GM18868 (cell line): Measurements from ENCODE around the gene PNMA5.
A peak's percentile ranks its signal among the peaks of the same experiment; 100 is the strongest.
"Not testable (repeated sequence)": the region's sequence is repeated elsewhere in the genome, so short reads cannot be mapped to it uniquely, and the experiment has no call there.

Experiments used
- ATAC-seq: cut with Tn5 transposase; IDR thresholded peaks from one replicate; pipeline ENCODE4 v1.9.1; 2021; ENCODE audit warnings: mild to moderate bottlenecking, moderate library complexity; ENCODE audit not compliant: unreplicated experiment

PNMA5 gene

DNA sequence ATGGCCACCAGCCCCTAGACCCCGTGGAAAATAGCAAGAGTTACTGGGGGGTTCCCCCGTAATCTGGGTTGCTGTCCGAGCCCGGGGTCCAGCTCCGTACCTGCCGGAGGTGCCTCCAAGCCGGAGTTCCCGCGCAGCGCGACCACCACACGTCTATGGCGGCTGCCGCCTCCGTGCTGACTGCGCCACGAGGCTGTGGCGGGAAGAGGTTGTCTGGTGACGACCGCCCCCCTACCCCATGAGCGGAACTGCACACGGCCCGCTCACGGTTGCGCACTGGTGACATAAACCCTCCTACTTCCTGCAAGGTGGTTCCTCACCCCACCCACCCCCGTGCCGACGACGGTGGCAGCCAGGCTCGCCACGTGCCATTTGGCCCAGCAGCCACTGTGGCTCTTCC, at the start of gene PNMA5:
PNMA5 (minus strand) TSS at position 184 of the 400 bp plus-strand sequence. CDS start 2,518 bp downstream, outside the sequence.
- ATAC-seq, result no peak

DNA sequence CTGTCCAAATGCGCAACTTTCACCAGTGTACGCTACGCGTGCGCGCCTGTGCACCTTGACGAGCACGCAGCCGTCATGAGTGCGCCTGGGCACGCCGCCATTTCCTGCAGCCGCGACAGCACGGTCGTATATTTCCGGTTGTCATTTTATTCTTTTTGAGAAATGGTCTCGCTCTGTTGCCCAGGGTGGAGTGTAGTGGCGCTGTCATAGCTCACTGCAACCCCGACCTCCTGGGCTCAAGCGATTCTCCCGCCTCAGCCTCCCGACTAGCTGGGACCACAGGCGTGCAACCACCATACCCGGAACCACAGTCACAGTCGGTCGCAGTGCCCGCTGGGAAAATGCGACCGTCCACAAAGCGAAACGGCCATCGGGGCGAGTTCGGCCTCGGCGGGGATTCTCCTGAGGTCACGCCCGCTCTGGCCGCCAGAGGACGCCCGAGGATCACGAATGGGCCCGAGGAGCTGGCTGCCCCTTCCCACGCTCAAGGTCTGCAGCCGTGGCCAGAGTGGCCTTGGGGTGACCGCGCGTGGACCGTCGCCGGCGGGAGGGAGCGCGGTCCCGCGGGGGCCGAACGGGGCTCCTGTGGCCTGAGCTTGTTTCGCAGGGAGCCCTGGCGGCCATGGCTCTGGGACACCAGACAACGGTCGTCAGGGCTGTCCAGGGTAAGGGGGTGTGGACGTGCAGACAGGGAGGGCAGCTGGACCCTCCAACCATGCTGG, 38.6 kb upstream of the PNMA5 start:
- ATAC-seq, result peak; percentile 87

DNA sequence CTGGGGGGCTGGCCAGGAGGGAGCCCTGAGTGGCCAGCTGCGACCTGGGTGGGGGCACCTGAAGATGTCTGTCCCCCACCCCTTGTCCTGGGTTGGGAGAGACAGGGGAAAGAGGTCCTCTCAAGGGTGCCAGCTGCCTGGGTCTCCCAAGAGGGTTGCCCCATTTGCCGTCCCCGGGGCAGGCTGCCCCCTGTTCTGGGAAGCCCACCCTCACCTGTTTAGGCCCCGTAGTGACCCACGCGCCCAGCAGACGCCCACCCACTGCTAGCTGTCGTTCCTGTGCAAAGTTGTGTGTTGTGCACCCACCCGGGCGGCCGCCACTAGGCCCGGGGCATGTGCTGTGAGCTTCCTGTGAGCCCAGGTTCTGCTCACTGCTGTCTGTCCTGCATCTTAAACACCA, 36.9 kb upstream of the PNMA5 start:
- ATAC-seq, result no peak

DNA sequence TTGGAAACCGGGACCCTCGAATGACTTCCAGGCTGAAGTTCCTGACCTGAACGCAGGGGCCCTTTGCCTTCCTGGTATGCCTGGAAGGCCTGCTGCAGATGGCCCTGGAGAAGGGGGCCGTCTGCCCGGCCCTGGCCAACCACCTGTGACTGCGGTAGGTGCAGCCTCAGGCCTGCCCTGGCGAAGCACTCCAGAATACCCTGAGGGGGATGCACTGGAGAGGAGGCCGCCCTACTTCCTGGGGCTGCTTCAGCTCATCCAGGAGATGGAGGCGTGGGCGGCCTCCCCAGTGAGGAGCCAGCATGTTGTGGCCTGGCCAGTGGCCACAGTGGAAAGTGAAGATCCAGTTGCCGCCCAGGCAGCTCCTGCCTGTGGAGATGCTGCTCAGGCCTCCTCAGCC, 36.0 kb upstream of the PNMA5 start:
- ATAC-seq, result no peak

DNA sequence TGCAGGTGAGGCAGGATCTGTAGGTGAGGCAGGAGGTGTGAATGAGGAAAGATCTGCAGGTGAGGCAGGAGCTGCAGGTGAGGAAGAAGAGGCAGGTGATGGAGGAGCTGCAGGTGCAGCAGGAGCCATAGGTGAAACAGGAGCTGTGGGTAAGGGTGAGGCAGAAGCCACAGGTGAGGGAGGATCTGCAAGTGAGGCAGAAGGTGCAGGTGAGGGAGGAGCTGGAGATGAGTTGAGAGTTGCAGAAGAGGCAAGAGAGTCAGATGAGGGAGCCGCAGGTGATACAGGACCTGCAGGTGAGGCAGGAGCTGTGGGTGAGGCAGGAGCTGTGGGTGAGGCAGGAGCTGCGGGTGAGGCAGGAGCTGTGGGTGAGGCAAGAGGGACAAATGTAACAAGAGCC, 35.2 kb upstream of the PNMA5 start:
- no peak for ATAC-seq

DNA sequence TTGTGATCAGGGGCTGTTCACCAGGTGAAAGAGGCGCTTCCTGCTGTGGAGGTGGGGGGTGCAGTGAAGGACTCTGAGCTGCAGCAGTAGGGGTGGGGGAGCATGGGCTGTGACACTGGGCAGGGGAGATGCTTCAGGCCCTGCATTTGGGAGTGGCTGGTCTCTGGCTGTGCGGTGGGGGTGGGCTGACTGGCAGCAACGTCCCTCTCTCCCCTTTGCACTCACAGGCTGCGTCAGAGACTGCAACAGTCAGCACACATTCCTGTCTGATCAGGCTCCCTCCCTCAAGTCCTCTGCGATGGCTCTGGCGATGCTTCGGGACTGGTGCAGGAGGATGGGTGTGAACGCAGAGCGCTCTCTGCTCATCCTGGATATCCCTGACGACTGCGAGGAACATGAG, 34.6 kb upstream of the PNMA5 start:
- ATAC-seq, result not testable (repeated sequence)

DNA sequence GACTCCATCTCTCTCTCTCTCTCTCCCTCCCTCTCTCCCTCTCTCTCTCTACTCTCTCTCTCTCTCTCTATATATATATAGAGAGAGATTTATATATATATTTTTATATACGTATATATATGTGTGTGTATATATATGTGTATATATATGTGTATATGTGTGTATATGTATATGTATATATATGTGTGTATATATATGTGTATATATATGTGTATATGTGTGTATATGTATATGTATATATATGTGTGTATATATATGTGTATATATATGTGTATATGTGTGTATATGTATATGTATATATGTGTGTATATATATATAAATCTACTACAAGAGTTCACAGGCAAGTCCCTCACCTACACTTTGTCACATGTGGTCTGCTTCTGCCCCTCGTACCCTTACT, 32.6 kb upstream of the PNMA5 start:
- not testable (repeated sequence) for ATAC-seq

DNA sequence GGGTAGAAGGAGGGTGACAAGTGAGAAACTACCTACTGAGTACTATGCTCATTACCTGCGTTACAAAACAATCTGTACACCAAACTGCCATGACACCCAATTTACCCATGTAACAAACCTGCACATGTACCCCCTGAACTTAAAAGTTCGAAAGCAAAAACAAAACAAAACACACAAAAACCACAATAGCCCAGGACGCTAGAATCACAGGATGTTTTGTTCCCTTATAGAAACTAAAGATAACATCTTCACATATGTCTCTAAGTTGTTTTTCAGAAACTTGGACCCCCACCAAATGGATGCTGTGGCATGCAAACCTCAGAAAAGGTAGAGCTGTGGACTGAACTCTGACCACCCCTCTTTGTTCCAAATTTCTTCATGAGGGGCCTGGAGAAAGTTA, 25.2 kb upstream of the PNMA5 start:
- ATAC-seq, result no peak

DNA sequence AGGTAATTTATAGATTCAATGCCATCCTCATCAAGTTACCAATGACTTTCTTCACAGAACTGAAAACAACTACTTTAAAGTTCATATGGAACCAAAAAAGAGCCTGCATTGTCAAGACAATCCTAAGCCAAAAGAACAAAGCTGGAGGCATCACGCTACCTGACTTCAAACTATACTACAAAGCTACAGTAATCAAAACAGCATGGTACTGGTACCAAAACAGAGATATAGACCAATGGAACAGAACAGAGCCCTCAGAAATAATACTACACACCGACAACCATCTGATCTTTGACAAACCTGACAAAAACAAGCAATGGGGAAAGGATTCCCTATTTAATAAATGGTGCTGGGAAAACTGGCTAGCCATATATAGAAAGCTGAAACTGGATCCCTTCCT, 23.3 kb upstream of the PNMA5 start:
- not testable (repeated sequence) for ATAC-seq

DNA sequence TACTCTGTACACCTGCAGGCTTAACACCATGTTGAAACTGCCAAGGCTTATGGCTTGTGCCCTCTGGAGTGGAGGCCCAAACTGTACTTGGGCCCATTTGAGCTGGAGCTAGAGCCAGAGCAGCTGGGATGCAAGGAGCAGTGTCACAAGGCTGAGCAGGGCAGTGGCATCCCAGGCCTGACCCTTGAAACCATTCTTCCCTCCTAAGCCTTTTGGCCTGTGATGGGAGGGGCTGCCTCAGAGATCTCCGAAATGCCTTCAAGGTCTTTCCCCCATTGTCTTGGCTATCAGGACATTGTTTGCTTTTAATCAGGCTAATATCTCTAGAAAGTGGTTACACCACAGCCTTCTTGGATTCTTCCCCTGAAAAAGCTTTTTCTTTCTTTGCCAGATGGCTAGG, 10.9 kb upstream of the PNMA5 start:
- ATAC-seq, result no peak

DNA sequence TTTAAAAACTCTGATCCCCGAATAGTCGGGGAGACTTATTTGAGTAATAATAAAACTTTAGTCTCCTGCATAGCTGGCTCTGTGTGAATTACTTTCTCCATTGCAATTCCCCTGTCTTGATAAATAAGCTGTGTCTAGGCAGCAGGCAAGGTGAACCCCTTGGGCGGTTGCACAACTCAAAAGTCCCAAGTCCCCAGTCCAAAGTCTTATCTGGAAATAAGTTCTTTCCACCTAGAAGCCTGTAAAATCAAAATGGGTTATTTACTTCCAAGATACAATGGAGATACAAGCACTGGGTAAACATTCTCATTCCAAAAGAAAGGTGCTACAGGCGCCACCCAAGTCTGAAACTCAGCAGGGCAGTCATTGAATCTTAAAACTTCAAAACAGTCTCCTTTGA, 10.1 kb upstream of the PNMA5 start:
- ATAC-seq, result no peak

DNA sequence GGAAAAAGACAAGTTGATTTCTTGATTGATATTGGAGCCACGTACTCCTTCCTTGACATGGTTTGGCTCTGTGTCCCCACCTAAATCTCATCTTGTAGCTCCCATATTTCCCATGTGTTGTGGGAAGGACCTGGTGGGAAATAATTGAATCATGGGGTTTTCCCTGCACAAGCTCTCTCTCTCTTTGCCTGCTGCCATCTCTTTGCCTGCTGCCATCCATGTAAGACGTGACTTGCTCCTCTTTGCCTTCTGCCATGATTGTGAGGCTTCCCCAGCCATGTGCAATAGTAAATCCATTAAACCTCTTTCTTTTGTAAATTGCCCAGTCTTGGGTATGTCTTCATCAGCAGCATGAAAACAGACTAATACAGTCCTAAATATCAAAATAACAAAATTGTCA, 8.3 kb upstream of the PNMA5 start:
- ATAC-seq, result not testable (repeated sequence)

DNA sequence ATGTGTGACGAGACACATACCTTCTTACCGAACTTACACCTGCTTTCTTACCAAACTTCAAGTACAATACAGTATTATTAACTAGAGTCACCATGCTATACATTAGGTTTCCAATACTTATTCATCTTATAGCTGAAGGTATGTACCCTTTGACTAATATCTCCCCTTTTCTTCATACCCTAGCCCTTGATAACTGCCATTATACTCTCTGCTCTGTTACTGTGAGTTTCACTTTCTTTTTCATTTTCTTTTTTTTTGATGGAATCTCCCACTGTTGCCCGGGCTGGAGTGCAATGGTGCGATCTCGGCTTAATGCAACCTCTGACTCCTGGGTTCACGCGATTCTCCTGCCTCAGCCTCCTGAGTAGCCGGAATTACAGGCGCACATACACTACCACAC, 3.4 kb upstream of the PNMA5 start:
- ATAC-seq, result no peak

DNA sequence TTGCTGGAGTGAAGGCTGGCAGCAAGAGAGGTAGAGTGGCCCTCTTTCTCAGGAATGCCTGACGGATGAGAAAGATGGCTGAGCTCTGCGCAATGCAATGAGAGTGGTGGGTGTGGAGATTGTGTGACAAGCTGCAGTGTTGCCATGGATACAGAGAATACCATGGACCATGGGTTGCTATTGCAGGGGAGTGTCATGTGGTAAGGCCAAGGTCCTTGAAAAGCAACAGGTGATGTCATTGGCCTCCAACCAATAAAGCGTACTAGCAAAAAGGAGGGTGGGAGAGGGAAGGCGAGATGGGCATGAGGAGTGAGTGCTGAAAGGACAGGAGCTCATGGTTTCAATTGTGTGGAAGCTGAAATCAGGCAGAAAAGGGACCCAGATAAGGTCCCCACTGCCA, 1.8 kb downstream of the PNMA5 start:
- no peak for ATAC-seq

DNA sequence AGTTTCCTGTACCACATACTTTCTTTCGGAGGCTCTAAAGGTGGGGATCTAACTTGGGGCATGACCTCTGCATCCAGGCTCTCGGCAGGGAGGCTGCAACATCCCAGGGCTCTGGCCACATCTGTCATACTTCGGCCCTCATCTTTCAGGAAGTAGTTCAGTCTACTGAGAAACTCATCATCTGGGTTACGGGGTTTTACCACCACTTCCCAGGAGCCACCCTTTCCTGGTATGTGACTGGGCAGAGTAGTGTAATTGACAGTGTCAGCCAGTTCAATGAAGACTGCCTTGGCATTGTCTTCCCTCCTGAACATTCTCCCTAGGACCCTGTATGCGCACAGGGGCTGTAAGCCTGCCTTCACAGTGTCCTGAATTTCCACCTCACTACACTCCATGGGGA, 2.8 kb downstream of the PNMA5 start:
- ATAC-seq, result no peak

DNA sequence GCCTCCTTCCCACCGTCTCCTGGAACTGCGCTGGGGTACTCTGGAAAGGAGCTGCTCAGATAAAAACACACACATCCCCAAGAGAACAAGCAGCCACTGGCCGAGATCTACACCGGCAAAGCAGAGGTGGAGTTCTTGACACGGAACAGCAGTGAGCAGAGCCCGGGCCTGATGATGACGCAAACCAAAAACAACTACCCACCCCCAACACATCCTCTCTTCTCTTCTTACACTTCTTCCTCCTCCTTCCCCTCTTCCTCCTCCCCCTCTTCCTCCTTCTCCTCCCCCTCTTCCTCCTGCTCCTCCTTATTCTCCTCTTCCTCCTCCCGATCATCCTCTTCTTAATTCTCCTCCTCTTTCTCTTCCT, 4.6 kb downstream of the PNMA5 start:
- peak; percentile 47 for ATAC-seq

DNA sequence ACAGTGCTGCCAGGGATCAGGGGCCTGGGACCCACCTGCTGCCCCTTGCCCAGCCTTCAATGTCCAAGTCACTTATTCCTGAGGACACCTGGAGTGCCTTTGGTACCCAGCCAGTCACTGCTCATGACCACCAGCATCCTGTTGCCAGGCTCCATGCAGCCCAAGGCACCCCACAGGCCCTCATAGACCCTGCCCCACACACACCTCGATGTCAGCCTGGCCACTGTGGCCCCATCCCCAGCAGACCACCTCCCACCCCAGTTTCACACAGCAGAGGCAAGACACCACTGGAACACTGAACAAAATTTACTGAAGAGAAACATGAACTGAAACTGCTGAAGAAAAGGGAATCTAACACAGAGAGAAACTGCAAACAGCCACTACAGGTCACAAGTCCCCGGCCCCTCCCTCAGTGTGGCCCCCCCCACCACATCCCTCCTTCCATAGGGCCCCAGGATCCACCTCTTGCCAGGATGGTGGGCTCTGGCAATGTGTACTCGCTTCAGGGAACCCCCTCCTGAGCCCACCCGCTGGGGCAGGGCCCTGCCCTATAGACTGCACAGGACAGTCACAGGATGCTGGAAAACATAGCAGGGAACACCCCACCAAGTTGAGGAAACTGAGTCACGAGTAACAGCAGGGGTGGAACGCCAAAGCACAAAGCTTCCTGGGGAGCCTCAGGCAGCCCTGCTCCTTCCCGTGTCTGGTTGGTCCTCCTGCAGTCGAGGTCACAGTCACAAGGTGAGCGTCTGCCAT, 5.2 kb downstream of the PNMA5 start:
- peak; percentile 72 for ATAC-seq

DNA sequence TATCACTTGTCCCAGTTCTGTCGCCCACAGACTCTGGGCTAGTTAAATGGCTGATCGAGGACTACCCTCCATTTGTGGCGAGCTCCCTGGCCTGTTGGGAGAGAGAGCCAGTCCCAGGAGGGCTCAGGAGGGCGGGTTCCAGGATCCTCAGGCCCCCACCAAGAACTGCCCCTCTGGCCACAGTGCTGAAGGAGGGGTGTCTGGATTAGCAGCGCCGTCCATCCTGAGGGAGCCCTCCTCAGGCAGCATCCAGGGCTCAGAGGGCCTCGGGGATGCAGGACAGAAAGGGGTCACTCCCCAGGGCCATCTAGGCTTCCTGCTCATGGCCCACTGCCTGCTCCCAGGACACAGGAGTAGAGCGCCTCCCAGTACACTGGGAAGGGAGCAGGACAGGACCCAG, 6.1 kb downstream of the PNMA5 start:
- no peak for ATAC-seq

DNA sequence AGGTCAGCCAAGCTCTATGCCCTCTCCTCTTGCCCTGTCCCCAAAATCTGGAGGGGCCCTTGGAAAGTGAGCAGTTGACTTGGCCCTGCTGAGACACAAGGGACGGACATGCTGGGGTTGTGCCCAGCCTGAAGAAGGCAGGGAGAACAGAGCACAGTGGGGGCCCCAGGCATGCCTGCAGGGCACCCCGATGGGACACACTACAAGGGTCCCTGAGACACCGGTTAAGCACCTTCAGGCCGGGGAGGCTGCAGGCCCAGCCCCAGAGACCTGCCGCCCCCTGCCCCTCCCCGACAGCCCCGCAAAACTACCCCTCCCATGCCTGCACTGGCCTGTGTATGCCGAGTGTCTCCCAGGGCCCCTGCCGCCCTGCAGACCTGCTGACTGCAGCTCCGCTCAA, 6.8 kb downstream of the PNMA5 start:
- not testable (repeated sequence) for ATAC-seq

DNA sequence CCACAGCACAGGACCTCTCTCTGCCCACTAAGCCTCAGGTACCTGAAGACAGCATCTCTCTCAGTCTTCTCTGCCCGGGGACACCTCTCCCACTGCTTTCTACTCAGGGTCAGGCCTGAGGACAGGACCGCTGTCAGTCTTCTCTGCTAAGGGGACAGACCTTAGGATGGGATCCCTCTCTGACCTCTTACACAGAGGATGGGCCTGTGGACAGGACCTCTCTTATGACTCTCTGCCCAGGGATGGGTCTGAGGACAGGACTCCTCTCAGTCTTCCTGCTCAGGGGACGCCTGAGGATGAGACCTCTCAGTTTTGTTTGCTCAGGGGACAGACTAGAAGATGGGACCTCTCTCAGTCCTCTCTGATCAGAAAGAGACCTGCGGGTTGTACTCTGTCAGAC, 8.5 kb downstream of the PNMA5 start:
- ATAC-seq, result not testable (repeated sequence)

DNA sequence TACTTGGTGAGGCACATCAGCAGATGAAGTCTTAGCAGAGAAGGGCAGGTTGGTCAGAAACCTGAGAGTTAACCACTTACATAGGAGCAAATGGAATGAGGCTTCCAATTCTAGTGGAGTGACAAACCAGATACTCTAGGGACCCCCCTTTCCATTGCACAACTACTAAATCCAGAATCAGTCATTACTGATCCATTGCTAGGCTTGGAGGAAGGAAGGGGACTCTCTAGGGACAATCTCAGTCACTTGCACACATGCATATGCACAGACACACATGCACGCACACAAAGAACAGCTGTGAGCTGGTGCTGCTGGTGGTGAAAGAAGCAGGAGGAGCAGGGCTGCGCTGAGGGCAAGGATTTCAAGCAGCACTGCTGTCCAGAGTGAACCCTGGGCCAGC, 25.7 kb downstream of the PNMA5 start:
- ATAC-seq, result no peak

DNA sequence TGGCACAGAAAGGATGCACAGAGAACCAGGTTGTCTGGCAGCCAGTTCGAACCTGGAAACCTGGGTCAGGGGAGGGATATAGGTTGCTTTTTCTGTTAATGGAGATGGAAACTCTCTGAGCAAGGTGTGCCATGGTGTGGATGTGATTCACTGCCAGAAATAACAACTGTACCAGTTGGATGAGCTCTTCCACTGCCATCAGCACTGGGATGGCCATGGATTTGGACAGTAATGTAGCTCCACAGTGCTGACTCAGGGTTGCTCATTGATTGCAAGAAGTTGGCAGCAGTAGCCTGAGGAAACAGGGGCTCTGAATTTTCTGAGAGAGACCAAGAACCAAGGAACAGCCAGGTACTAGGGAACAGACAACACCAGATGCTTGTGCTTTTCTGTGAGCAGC, 33.8 kb downstream of the PNMA5 start:
- ATAC-seq, result no peak

DNA sequence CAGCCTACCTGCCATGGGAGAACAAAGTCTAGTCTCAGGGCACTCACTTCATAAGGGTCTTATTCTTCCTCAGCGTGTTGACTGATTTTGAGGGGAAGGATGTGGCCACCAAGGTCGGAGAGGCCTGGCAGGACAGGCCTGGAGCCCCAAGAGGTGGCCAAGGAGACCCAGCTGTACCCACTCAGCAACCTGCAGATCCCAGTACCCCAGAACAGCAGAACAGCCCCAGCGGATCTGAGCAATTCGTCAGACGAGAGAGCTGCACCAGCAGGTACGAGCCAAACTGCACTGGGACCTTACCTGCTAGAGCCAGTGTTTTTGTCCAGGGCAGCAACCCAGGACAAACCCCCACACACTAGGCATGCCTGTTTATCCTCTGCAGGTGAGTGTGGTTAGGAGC, 34.3 kb downstream of the PNMA5 start:
- ATAC-seq, result no peak
